22Rv1 (cell line): ENCODE data around the gene IQSEC3.

Experiments used
- H3K27ac ChIP-seq: fragments of 450-650 bp; 2 replicates; pipeline ENCODE4 v1.5.1; 2017
- CTCF ChIP-seq: fragments of 450-650 bp; IDR thresholded peaks from 2 replicates; pipeline ENCODE4 v1.5.1; 2017; ENCODE audit warnings: mild to moderate bottlenecking
- ZFX ChIP-seq: fragments of 450-650 bp; IDR thresholded peaks from 2 replicates; pipeline ENCODE4 v1.6.1; 2017; ENCODE audit warnings: antibody characterized with exemption, borderline replicate concordance

The IQSEC3 gene

GRCh38 chr12:204261-204678 lies 137.7 kb downstream of the IQSEC3 start:
- TF ChIP-seq CTCF (no peak), ZFX (no peak)
- H3K27ac ChIP-seq = no peak overlapping the region

GRCh38 chr12:205026-205425 lies 138.5 kb downstream of the IQSEC3 start:
- no peak overlapping the region for H3K27ac ChIP-seq
- TF ChIP-seq ZFX (no peak), CTCF (no peak)

- H3K27ac ChIP-seq = no peak overlapping the region
- no peak for TF ChIP-seq CTCF
- no peak for TF ChIP-seq ZFX
These were observed 140.3 kb downstream of the IQSEC3 start for GRCh38 chr12:206746-207440.

- H3K27ac ChIP-seq = no peak overlapping the region
- TF ChIP-seq ZFX (no peak), CTCF (no peak)
These were observed 141.2 kb downstream of the IQSEC3 start for GRCh38 chr12:207804-208203.

GRCh38 chr12:208813-209212 lies 142.2 kb downstream of the IQSEC3 start:
- no peak for TF ChIP-seq CTCF
- TF ChIP-seq ZFX = no peak
- no peak overlapping the region for H3K27ac ChIP-seq

- TF ChIP-seq CTCF (no peak), ZFX (no peak)
- no peak overlapping the region for H3K27ac ChIP-seq
These were observed 142.7 kb downstream of the IQSEC3 start for GRCh38 chr12:209246-209645.

GRCh38 chr12:209851-210250 lies 143.3 kb downstream of the IQSEC3 start:
- TF ChIP-seq CTCF (no peak), ZFX (no peak)
- no peak overlapping the region for H3K27ac ChIP-seq
